Bronchial epithelial cell (primary cell): ENCODE results near the gene MED31. TPM values are rescaled to one million over a fixed set of nuclear protein-coding genes. Genes with fewer than 3 reads are reported as not detected.

Experiments used
- DNase-seq: peaks from one replicate; pipeline ENCODE4 v3.0.0-alpha.2; 2010; ENCODE audit warnings: low read depth
- FAIRE-seq: peaks from 2 replicates; lab custom pipeline; 2011; peaks lifted over from hg19 to GRCh38; lab: Jason Lieb, UNC
- H3K27me3 ChIP-seq: 2 replicates; pipeline ENCODE4 v1.5.1; 2011; ENCODE audit warnings: low read length; ENCODE audit not compliant: control insufficient read depth, insufficient read depth
- H3K36me3 ChIP-seq: 2 replicates; pipeline ENCODE4 v1.5.1; 2011; ENCODE audit warnings: low read length; ENCODE audit not compliant: control insufficient read depth, insufficient read depth
- H3K4me3 ChIP-seq: 2 replicates; pipeline ENCODE4 v1.5.1; 2011; ENCODE audit warnings: mild to moderate bottlenecking, low read depth, low read length, control low read depth
- total RNA-seq: library from RNA; depleted of rRNA; stranded (reverse); fragments of >200 nt; gene quantifications from 2 replicates; pipeline ENCODE4 v1.2.1, GENCODE V29; 2014
- TF ChIP-seq, protein P1 (sequence below): IDR thresholded peaks from 2 replicates; pipeline ENCODE4 v1.5.1; 2011; ENCODE audit warnings: mild to moderate bottlenecking, moderate library complexity, low read length, control low read depth, inconsistent platforms; ENCODE audit not compliant: insufficient read depth, severe bottlenecking

MED31 gene
- total RNA-seq, 1 donor from 2014 or later, result 11.1 TPM

DNA sequence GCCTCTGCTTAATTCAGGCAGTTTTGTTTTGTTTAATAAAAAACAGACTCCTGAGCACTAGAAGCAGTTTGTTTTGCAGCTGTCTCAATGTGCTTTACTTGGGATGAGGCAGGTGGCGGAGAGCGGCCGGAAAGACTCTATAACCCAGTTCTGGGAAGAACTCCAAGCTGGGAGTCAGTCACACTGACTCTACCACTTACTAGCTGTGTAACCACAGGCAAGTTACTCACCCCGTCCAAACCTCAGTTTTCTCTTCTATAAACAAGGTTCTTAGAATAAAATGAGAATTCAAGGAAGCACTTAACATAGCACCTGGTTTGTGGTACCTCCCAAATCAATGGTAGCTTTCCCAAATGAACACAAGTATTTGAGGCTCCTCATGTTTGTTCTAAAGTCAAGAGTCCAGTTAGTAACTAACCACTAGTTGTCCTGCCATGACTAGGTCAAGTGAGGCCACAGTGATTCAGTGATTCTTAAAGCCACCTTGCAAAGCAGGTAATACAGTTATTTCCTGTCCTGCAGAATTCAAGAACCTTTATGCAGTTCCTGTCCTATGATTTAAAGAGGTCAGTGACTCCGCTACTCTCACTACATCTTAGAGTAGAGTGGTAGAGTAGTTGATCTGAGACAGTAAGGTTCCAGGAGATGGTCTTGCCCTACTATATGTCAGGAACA lies 7.8 kb downstream of the MED31 start:
- no peaks in the 10 kb centered on the region for H3K27me3 ChIP-seq
- peak; percentile 83 for DNase-seq
- peaks cover 1% of the 10 kb centered on the region for H3K36me3 ChIP-seq
- FAIRE-seq, result no peak
- no peak overlapping the region for H3K4me3 ChIP-seq
- TF ChIP-seq, protein P1, sequence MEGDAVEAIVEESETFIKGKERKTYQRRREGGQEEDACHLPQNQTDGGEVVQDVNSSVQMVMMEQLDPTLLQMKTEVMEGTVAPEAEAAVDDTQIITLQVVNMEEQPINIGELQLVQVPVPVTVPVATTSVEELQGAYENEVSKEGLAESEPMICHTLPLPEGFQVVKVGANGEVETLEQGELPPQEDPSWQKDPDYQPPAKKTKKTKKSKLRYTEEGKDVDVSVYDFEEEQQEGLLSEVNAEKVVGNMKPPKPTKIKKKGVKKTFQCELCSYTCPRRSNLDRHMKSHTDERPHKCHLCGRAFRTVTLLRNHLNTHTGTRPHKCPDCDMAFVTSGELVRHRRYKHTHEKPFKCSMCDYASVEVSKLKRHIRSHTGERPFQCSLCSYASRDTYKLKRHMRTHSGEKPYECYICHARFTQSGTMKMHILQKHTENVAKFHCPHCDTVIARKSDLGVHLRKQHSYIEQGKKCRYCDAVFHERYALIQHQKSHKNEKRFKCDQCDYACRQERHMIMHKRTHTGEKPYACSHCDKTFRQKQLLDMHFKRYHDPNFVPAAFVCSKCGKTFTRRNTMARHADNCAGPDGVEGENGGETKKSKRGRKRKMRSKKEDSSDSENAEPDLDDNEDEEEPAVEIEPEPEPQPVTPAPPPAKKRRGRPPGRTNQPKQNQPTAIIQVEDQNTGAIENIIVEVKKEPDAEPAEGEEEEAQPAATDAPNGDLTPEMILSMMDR, result no peak

DNA sequence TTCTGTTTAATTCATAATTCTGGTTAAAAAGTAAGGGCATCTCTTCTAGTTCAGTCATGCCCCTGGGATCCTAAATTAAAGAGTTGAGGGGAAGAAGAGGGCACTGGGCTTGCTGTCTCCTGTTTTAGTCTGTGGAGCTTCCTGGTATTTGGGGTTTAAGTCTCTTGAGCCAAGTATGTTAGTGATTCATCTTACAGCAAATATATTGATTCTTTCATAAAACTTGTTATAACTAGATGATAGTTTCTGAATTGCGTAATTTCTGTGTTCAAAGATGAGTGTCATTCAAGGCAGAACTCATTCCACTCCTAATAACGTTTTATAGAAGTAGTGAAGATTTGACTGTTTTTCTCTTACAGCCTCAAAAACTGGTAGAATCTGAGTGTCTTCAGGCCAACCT lies 8.8 kb downstream of the MED31 start:
- H3K4me3 ChIP-seq, result peak overlapping the region; percentile 89
- TF ChIP-seq, protein P1, result no peak
- DNase-seq, result peak; percentile 97
- H3K36me3 ChIP-seq, result peaks cover 1% of the 10 kb centered on the region
- peak; percentile 32 for FAIRE-seq
- H3K27me3 ChIP-seq, result no peaks in the 10 kb centered on the region

DNA sequence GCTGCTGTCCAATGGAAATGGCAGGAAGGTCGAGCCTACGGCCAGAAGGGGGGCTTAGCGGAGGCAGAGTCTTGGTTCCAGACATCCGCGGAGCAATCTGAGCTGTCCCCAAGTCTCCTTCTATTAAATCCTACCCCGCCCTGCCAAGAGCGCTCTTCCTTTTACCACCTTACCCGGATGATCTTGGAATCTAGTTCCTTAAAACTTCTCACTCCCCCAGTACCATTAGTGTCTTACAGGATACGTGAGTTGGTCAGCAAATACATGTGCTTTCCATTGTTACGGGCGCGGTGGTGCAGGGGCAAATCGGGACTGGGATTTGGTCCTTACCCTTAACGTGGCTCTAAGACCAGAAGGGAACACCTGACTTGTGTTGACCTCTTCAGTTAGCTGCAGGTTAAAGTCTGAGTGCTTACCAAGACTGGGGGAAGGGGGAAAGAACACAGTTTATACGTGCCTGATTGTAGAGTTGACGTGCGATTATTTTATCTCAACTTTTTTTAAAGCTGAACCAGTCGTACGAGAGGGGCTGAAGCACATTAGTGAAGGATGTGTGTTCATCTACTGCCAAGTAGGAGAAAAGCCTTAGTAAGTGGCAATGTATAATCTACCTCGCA lies 10.1 kb downstream of the MED31 start:
- TF ChIP-seq, protein P1, result no peak
- DNase-seq (peak; percentile 31), FAIRE-seq (no peak)
- peaks cover 1% of the 10 kb centered on the region for H3K36me3 ChIP-seq
- H3K4me3 ChIP-seq, result peak overlapping the region; percentile 89
- no peaks in the 10 kb centered on the region for H3K27me3 ChIP-seq

DNA sequence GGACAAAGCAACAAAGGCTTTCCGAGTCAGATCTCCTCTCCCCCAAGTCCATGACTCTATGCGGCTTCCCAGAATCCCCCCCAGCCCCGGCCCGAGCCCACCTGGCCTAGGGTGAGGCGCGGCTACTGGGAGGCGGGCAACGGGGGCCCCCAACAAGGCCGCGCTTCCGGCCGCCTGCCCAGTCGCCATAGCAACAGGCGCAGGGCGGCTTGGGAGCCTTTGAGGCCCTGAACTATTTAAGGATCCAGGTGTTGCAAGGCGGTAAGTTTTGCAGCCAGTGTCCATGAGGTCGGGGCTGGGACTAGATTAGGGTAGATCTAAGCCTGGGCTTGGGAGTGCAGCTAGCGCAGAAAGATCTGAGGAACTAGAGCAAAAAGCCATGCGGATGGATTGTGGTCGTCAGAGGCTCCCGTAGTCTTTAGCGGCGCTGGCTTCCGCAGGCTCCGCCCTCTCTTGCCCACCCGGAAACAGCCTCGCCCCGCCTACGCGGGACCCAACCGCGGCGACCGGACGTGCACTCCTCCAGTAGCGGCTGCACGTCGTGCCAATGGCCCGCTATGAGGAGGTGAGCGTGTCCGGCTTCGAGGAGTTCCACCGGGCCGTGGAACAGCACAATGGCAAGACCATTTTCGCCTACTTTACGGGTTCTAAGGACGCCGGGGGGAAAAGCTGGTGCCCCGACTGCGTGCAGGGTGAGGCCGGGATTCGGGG lies 10.7 kb downstream of the MED31 start, which contains the start of the genes KIAA0753 and TXNDC17:
Gene KIAA0753 (minus strand): TSS at position 176 of the 711 bp plus-strand sequence. CDS start 5,608 bp downstream, outside the sequence.
Gene TXNDC17 (plus strand): TSS at position 525 of the 711 bp plus-strand sequence. CDS start 23 bp downstream, at position 548.
- no peak for FAIRE-seq
- TF ChIP-seq, protein P1, result no peak
- peaks cover 1% of the 10 kb centered on the region for H3K36me3 ChIP-seq
- peak within 1 kb of the TSS; percentile 89 for H3K4me3 ChIP-seq
- H3K27me3 ChIP-seq, result no peaks in the 10 kb centered on the region
- peak; percentile 83 for DNase-seq

DNA sequence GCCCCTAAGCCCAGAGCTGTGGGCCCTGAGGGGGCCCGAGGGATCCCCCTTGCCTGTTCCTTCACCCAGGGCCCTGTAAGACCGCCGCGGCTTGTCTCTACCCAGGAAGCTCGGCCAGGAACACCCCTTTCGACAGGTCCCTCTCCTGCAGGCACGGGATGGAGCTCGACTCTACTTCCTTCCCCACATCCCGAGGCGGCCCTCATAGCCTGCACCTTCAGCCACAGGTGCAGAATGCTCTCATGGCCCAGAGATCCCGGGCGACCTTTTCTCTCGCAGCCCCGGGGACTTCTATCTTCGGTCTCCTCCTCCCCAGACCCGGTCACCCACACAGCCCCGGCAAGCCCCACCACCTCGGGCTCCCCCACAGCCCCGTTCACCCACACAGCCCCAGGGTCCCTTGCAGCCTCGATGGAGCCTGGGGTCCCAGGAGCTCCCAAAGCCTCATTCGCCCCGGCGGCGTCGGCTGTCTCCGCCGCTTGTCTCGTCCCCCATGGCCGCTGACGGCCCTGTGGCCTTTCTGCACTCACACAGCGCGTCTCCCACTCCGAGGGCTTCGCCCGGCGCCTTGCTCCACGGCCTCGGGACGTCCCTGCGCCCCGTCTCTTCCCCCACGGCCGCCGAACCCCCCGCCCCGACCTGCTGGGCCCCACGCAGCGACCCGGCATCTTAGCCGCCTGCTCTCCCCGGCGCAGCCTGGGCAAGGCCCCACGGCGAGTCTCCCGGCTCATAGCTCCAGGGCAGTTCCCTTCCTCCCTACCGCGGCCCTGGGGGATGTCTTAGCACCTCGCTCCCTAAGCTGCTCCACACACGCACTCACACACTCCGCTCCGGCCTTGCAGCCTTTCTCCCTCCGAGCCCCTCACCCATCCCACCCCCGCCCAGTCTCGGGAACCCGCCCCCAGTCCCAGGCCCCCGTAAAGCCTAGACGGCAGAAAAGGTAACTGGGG lies 11.5 kb downstream of the MED31 start:
- Histone ChIP-seq H3K27me3 (no peaks in the 10 kb centered on the region), H3K4me3 (peak overlapping the region; percentile 89), H3K36me3 (peaks cover 2% of the 10 kb centered on the region)
- DNase-seq (no peak), FAIRE-seq (no peak)
- TF ChIP-seq, protein P1, result no peak
